GM21381 (cell line): ENCODE results near the gene TMEM245.
"Not testable (repeated sequence)": the region's sequence is repeated elsewhere in the genome, so short reads cannot be mapped to it uniquely, and the experiment has no call there.

Experiments
- ATAC-seq: cut with Tn5 transposase; IDR thresholded peaks from one replicate; pipeline ENCODE4 v1.9.1; 2021; ENCODE audit warnings: mild to moderate bottlenecking, moderate library complexity; ENCODE audit not compliant: unreplicated experiment

The TMEM245 gene

GRCh38 chr9:109072133-109072692 is 47.5 kb downstream of the TMEM245 start:
- no peak for ATAC-seq

GRCh38 chr9:109068764-109069163 is 51.0 kb downstream of the TMEM245 start:
- no peak for ATAC-seq

GRCh38 chr9:109064963-109065702 is 54.6 kb downstream of the TMEM245 start:
- ATAC-seq = no peak

- ATAC-seq = no peak
Measured at GRCh38 chr9:109063760-109064159, 56.0 kb downstream of the TMEM245 start.

- no peak for ATAC-seq
Measured at GRCh38 chr9:109062543-109062942, 57.2 kb downstream of the TMEM245 start.

- ATAC-seq = no peak
Measured at GRCh38 chr9:109060191-109060590, 59.6 kb downstream of the TMEM245 start.

- ATAC-seq = not testable (repeated sequence)
Measured at GRCh38 chr9:109053121-109053520, 66.6 kb downstream of the TMEM245 start.

GRCh38 chr9:109052416-109052815 is 67.3 kb downstream of the TMEM245 start:
- no peak for ATAC-seq

GRCh38 chr9:109051733-109052132 is 68.0 kb downstream of the TMEM245 start:
- no peak for ATAC-seq

- no peak for ATAC-seq
Measured at GRCh38 chr9:109050444-109050843, 69.3 kb downstream of the TMEM245 start.

GRCh38 chr9:109048822-109049221 is 70.9 kb downstream of the TMEM245 start:
- ATAC-seq = no peak

GRCh38 chr9:109047259-109047658 is 72.5 kb downstream of the TMEM245 start:
- no peak for ATAC-seq

- no peak for ATAC-seq
Measured at GRCh38 chr9:109046346-109046745, 73.4 kb downstream of the TMEM245 start.

- no peak for ATAC-seq
Measured at GRCh38 chr9:109043578-109043977, 76.2 kb downstream of the TMEM245 start.

- no peak for ATAC-seq
Measured at GRCh38 chr9:109040571-109040970, 79.2 kb downstream of the TMEM245 start.

GRCh38 chr9:109039539-109039938 is 80.2 kb downstream of the TMEM245 start:
- no peak for ATAC-seq

GRCh38 chr9:109037946-109038715 is 81.6 kb downstream of the TMEM245 start:
- no peak for ATAC-seq

GRCh38 chr9:109036744-109037680 is 82.7 kb downstream of the TMEM245 start:
- no peak for ATAC-seq

- no peak for ATAC-seq
Measured at GRCh38 chr9:109035684-109036423, 83.9 kb downstream of the TMEM245 start.
